DND-41 (cell line): ENCODE measurements around the gene SMIM32.

ENCODE experiments used
- CTCF ChIP-seq: IDR thresholded peaks from 2 replicates; pipeline ENCODE4 v1.5.1; 2012; ENCODE audit warnings: borderline replicate concordance, low read length, moderate library complexity, mild to moderate bottlenecking; ENCODE audit not compliant: poor library complexity, severe bottlenecking; ENCODE audit errors: extremely low read depth
- EZH2 ChIP-seq: IDR thresholded peaks from 3 replicates; pipeline ENCODE4 v1.6.1; 2012; ENCODE audit warnings: borderline replicate concordance, low read depth, mild to moderate bottlenecking, moderate library complexity, low read length, inconsistent platforms; ENCODE audit not compliant: severe bottlenecking

GRCh38 chr5:136143763-136144162 is 49.2 kb downstream of the SMIM32 start:
- TF ChIP-seq CTCF = no peak
- TF ChIP-seq EZH2 = no peak
